GM18526 (cell line): ENCODE measurements around the gene RPS6KA2.

ENCODE experiments used
- POLR2A ChIP-seq: IDR thresholded peaks from 3 replicates; pipeline ENCODE4 v1.6.1; 2011; ENCODE audit not compliant: insufficient read length; ENCODE audit errors: extremely low read depth

RPS6KA2 gene

DNA sequence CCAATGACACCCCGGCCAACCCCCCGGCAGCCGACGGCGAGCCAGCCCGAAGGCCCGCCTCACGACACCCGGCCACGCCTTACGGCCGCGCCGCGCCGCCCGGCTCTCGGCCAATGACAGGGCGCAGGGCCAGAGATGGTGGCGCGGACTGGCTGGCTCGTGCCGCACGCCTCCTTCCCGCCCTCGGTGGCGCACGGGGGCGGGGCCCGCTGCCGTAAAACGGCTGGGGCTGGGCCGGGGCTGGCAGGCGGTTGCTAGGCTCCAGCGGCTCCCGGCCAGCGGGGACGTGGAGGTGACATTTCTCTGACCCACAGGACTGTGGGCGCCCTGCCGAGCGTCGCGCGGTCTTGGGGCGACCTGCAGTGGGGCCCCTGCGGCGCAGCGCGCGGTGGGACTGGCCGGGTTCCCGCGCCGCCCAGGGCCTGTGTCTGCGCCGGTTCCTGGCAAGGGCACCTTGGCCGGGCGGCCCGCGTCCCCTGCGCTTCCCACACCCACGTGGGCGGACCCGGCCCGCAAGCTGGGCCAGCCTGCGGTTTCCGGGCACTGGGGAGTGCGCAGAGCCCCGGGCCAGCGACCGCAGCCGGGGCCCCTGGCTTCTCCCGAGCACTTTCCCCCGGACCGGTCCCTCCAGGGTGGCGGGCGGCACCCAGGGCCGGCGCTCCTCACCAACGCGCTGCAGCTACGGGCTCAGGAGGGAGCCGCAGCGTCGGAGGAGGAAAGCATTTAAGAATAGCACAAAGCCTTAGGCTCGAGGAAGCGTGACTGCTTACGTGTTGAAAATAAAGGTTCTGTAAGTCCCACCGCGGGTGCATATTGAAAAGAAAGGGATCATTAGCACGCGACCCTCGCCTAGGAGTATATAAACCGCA lies 243.9 kb downstream of the RPS6KA2 start, which contains the start of gene MPC1:
Gene MPC1, minus strand, starts transcription at position 8 of the 869 bp plus-strand sequence. CDS start 64 bp downstream, outside the sequence.
- peak; percentile 70 for TF ChIP-seq POLR2A

DNA sequence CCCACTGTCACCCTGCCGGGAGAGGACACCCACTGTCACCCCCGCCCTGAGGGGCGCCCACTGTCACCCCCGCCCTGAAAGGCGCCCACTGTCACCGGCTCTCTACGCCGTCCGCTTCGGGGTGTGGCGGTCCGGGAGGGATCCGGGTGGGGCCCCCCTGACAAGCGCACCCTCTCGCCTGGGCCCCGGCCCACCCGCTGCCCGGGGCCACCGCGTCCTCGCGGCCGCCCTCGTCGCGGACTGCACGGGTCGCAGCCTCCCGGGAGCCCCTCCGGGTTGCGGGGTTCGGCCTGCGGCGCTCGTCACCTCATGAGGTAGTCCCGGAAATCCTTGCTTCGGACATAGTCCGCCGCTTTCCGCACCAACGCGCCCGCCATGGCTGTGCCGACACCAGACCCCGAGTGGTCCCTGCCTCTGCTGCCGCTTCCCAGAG lies 244.5 kb downstream of the RPS6KA2 start:
- peak; percentile 59 for TF ChIP-seq POLR2A

DNA sequence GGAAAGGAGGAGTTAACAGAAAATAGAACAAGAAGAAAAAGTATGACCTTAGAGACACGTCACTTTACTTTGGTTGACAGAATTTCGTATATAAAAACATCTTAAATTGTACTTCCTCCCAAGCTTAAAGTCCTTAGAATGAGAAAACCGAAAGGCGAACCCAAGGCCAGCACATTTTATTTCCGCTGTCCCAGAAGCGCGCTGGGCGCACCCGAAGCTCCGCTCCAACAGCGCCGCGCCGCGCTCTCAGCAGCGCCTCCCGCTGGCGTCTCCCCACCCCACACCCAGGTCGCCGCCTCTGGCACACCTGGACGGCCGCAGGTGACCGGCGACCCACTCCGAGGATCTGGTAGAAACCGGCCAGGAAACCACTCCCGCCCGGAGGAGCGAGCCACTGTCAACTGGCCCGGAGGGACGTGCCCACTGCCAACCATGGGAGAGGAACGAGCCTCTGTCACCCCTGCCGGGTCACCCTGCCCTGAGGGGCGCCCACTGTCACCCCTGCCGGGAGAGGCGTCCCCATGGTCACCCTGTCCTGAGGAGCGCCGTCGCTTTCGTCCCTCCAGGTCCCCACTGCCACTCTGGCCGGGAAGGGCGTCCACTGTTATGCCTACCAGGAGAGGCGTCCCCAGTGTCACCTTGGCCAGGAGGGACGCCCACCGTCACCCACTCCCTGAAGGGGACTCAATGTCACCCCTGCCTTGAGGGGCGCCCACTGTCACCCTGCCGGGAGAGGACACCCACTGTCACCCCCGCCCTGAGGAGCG lies 245.1 kb downstream of the RPS6KA2 start:
- no peak for TF ChIP-seq POLR2A

DNA sequence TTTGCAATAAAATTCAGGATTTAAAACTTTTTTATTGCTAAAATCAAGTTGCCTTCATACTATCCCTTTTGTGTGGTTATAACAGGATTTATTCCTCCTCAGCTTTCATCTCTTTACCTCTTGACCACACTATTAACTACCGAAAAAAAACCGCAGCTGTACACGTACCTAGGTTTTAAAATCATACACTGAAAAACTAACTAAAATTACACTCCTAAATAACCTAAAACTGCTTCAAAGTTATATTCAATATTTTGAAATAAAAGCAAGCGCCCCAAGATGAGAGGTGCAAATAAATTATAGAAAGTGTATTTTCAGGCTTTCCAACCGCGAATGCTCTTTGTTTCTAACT lies 245.7 kb downstream of the RPS6KA2 start:
- TF ChIP-seq POLR2A, result no peak

DNA sequence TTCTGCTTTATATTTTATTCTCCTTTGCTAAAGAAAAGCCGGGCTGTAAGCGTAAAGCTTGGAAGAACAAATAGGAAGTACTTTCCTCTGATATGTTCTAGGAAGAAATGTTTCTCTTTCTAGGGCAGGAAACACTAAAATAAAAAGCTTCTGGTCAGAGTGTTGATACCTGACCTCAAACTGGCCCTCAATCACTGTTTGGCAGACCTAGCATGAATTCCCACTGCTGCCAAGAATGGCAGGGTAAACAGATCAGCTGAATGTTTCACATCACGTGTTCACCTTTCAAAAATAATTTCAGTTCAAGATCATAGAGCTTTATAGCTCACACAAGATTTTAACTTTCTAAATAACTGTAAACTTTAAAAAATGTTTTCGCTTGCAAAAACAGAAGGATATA lies 247.3 kb downstream of the RPS6KA2 start:
- TF ChIP-seq POLR2A, result no peak

- TF ChIP-seq POLR2A, result no peak
Observed at GRCh38 chr6:166379103-166379586, 247.9 kb downstream of the RPS6KA2 start.

- TF ChIP-seq POLR2A, result no peak
Observed at GRCh38 chr6:166377721-166378120, 249.3 kb downstream of the RPS6KA2 start.

GRCh38 chr6:166375013-166375412 lies 252.0 kb downstream of the RPS6KA2 start:
- no peak for TF ChIP-seq POLR2A

DNA sequence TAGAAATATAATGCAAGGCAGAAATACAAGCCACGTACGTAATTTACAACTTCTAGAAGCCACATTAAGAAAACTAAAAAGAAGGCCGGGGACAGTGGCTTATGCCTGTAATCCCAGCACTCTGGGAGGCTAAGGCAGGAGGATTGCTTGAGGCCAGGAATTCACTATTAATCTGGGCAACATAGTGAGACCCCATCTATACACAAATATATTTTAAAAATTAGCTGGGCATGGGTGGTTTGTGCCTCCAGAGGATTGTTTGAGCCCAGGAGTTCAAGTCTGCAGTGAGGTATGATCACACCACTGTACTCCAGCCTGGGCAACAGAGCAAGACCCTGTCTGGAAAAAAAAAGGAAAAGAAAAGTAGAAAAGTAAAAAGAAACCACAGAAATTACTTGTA lies 256.6 kb downstream of the RPS6KA2 start:
- no peak for TF ChIP-seq POLR2A

DNA sequence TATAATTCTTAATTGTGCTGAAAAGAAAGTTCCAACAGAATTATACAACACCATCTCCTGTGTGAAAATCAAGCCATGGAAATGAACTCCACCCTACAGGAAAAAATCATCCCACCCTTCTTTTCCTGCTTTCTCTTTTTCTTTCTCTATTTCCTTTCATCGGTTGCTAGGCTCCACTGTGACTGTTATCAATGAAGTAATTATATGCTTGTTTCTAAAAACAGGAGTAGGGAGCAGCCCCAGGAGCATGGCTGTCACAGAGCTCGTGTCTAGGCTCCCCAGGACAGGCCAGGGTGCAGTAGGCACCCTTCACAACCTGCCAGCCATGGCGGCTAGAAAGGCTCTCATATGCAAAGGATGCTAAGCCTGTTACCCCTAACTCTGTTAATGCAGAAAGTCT lies 257.3 kb downstream of the RPS6KA2 start:
- TF ChIP-seq POLR2A, result no peak

DNA sequence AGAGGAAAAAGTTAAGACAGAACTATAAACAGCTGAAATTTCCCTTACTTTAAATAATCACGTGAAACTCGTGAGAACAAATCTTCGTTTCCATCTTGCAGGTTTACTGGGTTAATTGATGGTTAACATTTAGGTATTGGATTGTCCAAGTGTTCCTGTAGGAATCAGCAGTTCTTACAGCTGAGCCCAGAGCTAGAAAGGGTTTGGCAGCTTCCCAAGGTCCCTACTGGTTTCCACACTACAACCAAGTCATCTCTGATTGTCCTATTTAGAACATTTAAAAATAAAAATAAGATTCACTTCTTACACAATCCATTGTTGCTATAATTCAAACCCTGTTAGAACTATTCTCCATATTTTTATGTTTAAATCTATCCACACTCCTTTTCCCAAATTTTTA lies 260.1 kb downstream of the RPS6KA2 start:
- TF ChIP-seq POLR2A, result no peak

GRCh38 chr6:166365806-166366205 lies 261.2 kb downstream of the RPS6KA2 start:
- no peak for TF ChIP-seq POLR2A

- no peak for TF ChIP-seq POLR2A
Observed at GRCh38 chr6:166365221-166365620, 261.8 kb downstream of the RPS6KA2 start.

DNA sequence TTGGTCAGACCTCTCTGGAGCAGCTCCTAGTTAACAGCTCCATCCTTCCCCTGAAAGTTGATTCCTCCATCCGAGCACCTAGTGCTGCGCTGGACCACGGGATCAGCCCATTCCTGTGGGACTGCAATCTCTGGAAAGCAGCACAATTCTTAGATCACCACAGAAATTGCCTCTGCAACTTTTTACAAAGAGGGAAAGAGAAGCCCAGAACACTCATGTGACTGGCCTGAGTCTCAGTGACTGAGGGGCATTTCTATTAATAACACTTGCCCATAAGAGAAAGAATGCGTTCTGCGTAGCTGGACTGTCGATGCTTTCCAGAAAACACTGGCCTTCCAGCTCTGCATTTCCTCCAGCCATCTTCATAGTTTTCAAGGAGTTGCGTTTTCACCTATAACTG lies 262.6 kb downstream of the RPS6KA2 start:
- no peak for TF ChIP-seq POLR2A

GRCh38 chr6:166361077-166361429 lies 266.0 kb downstream of the RPS6KA2 start:
- no peak for TF ChIP-seq POLR2A
